DND-41 (cell line): ENCODE results near the gene BRINP2.

Source experiments
- CTCF ChIP-seq: IDR thresholded peaks from 2 replicates; pipeline ENCODE4 v1.5.1; 2012; ENCODE audit warnings: borderline replicate concordance, low read length, moderate library complexity, mild to moderate bottlenecking; ENCODE audit not compliant: poor library complexity, severe bottlenecking; ENCODE audit errors: extremely low read depth
- EZH2 ChIP-seq: IDR thresholded peaks from 3 replicates; pipeline ENCODE4 v1.6.1; 2012; ENCODE audit warnings: borderline replicate concordance, low read depth, mild to moderate bottlenecking, moderate library complexity, low read length, inconsistent platforms; ENCODE audit not compliant: severe bottlenecking

GRCh38 chr1:177200290-177200689 is 29.5 kb downstream of the BRINP2 start:
- no peak for TF ChIP-seq CTCF
- no peak for TF ChIP-seq EZH2
